Mammary epithelial cell (primary cell): ENCODE results near the gene APP.

Experiments used
- EZH2 ChIP-seq: IDR thresholded peaks from 2 replicates; pipeline ENCODE4 v1.6.1; 2012; ENCODE audit warnings: low read length, inconsistent platforms, borderline replicate concordance
- TF ChIP-seq, protein P1 (sequence below), 2 donors: IDR thresholded peaks in 1 of 2; conservative IDR thresholded peaks in 1 of 2; 2 replicates each; pipeline ENCODE4 v1.5.1; 2011 to 2012; ENCODE audit warnings: inconsistent platforms in 2 of 2, low read length in 2 of 2, mild to moderate bottlenecking in 2 of 2, control low read depth in 1 of 2, low read depth in 1 of 2; ENCODE audit not compliant: insufficient read depth in 1 of 2; ENCODE audit errors: extremely low read depth in 1 of 2

DNA sequence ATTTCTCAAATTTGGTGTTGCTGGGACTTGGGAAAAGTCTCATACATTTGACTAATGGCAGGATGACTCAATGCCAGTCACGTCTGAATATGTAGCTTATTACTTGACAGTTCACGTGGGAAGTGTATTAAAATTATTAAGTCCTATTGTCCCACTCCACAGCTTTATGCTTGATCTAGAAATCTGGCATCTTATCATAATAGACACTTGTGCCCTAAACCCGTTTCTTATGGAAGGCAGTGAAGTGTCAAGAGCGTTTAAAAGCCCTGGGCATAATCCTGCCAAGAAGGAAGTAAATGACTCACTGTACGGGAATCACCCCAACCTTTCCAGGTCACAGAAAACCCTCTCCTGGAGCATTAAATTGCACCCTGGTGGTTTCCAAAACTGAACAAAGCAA, 207.4 kb downstream of the APP start:
- TF ChIP-seq, protein P1, sequence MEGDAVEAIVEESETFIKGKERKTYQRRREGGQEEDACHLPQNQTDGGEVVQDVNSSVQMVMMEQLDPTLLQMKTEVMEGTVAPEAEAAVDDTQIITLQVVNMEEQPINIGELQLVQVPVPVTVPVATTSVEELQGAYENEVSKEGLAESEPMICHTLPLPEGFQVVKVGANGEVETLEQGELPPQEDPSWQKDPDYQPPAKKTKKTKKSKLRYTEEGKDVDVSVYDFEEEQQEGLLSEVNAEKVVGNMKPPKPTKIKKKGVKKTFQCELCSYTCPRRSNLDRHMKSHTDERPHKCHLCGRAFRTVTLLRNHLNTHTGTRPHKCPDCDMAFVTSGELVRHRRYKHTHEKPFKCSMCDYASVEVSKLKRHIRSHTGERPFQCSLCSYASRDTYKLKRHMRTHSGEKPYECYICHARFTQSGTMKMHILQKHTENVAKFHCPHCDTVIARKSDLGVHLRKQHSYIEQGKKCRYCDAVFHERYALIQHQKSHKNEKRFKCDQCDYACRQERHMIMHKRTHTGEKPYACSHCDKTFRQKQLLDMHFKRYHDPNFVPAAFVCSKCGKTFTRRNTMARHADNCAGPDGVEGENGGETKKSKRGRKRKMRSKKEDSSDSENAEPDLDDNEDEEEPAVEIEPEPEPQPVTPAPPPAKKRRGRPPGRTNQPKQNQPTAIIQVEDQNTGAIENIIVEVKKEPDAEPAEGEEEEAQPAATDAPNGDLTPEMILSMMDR (conservative IDR thresholded peaks at IDR 0.05 in 1 of 2, IDR thresholded peaks at IDR 0.05 in 1 of 2; ENCODE audit: extremely low read depth in 1 of 2, insufficient read depth in 1 of 2, low read depth in 1 of 2, low read length in 2 of 2): no peak
- no peak for TF ChIP-seq EZH2
